ENCODE measurements around the gene RFX2. TPM values are rescaled to one million over a fixed set of nuclear protein-coding genes. Genes with fewer than 3 reads are reported as not detected.
A peak's percentile ranks its signal among the peaks of the same experiment; 100 is the strongest.
"Not testable (repeated sequence)": the region's sequence is repeated elsewhere in the genome, so short reads cannot be mapped to it uniquely, and the experiment has no call there.

Gene RFX2
- total RNA-seq, 1 donor from 2014 or later = 2.4 TPM

GRCh38 chr19:6078068-6078467 lies 32.2 kb downstream of the RFX2 start:
- DNase-seq (ENCODE audit: low read depth) = no peak
- H3K36me3 ChIP-seq (ENCODE audit: control insufficient read depth, insufficient read depth, low read length) = no peaks in the 10 kb centered on the region
- no peaks in the 10 kb centered on the region for H3K27me3 ChIP-seq (ENCODE audit: control insufficient read depth, insufficient read depth, low read length)
- no peak for TF ChIP-seq CTCF (IDR thresholded peaks at IDR 0.05; ENCODE audit: insufficient read depth, low read length, severe bottlenecking)
- FAIRE-seq = no peak
- no peak overlapping the region for H3K4me3 ChIP-seq (ENCODE audit: low read depth, low read length)

GRCh38 chr19:6076675-6077463 lies 33.4 kb downstream of the RFX2 start:
- DNase-seq (ENCODE audit: low read depth) (peak; percentile 78), FAIRE-seq (peak; percentile 75)
- no peaks in the 10 kb centered on the region for H3K36me3 ChIP-seq (ENCODE audit: control insufficient read depth, insufficient read depth, low read length)
- TF ChIP-seq CTCF (IDR thresholded peaks at IDR 0.05; ENCODE audit: insufficient read depth, low read length, severe bottlenecking) = no peak
- no peaks in the 10 kb centered on the region for H3K27me3 ChIP-seq (ENCODE audit: control insufficient read depth, insufficient read depth, low read length)
- no peak overlapping the region for H3K4me3 ChIP-seq (ENCODE audit: low read depth, low read length)

- Histone ChIP-seq H3K4me3 (ENCODE audit: low read depth, low read length) (no peak overlapping the region), H3K27me3 (ENCODE audit: control insufficient read depth, insufficient read depth, low read length) (no peaks in the 10 kb centered on the region), H3K36me3 (ENCODE audit: control insufficient read depth, insufficient read depth, low read length) (no peaks in the 10 kb centered on the region)
- FAIRE-seq (no peak), DNase-seq (ENCODE audit: low read depth) (no peak)
- no peak for TF ChIP-seq CTCF (IDR thresholded peaks at IDR 0.05; ENCODE audit: insufficient read depth, low read length, severe bottlenecking)
Observed at GRCh38 chr19:6076291-6076665, 34.0 kb downstream of the RFX2 start.

GRCh38 chr19:6074709-6075403 lies 35.4 kb downstream of the RFX2 start:
- DNase-seq (ENCODE audit: low read depth) = no peak
- H3K4me3 ChIP-seq (ENCODE audit: low read depth, low read length) = no peak overlapping the region
- peak; percentile 36 for FAIRE-seq
- TF ChIP-seq CTCF (IDR thresholded peaks at IDR 0.05; ENCODE audit: insufficient read depth, low read length, severe bottlenecking) = no peak
- no peaks in the 10 kb centered on the region for H3K27me3 ChIP-seq (ENCODE audit: control insufficient read depth, insufficient read depth, low read length)
- no peaks in the 10 kb centered on the region for H3K36me3 ChIP-seq (ENCODE audit: control insufficient read depth, insufficient read depth, low read length)

- H3K27me3 ChIP-seq (ENCODE audit: control insufficient read depth, insufficient read depth, low read length) = no peaks in the 10 kb centered on the region
- FAIRE-seq (peak; percentile 55), DNase-seq (ENCODE audit: low read depth) (no peak)
- no peaks in the 10 kb centered on the region for H3K36me3 ChIP-seq (ENCODE audit: control insufficient read depth, insufficient read depth, low read length)
- TF ChIP-seq CTCF (IDR thresholded peaks at IDR 0.05; ENCODE audit: insufficient read depth, low read length, severe bottlenecking) = no peak
- H3K4me3 ChIP-seq (ENCODE audit: low read depth, low read length) = no peak overlapping the region
Observed at GRCh38 chr19:6073858-6074708, 36.2 kb downstream of the RFX2 start.

- not testable (repeated sequence) for DNase-seq (ENCODE audit: low read depth); FAIRE-seq
Observed at GRCh38 chr19:6073233-6073632, 37.1 kb downstream of the RFX2 start.

More at GRCh38 chr19:6073233-6073632, 37.1 kb downstream of the RFX2 start:
- not testable (repeated sequence) for H3K36me3 ChIP-seq (ENCODE audit: control insufficient read depth, insufficient read depth, low read length); H3K4me3 ChIP-seq (ENCODE audit: low read depth, low read length); H3K27me3 ChIP-seq (ENCODE audit: control insufficient read depth, insufficient read depth, low read length)

All from bronchial epithelial cell (primary cell).